Endothelial cell of umbilical vein (primary cell): ENCODE results near the gene SDSL. TPM values are rescaled to one million over a fixed set of nuclear protein-coding genes. Genes with fewer than 3 reads are reported as not detected.

Source experiments
- BruUV-seq: library from RNA; stranded (reverse); fragments of 400-500 nt; replicated peaks from 2 replicates; lab custom pipeline; 2021; lab: Mats Ljungman, UMichigan
- CTCF ChIA-PET: fragments of 300-600, 350-600 bp; sonication (Branson Sonifier 250); formaldehyde crosslinking; loops from one replicate; lab custom pipeline; 2021; ENCODE audit warnings: antibody characterized with exemption, inconsistent platforms; lab: Charles Lee
- POLR2A ChIA-PET: fragments of 300-600, 350-600 bp; sonication (Branson Sonifier 250); formaldehyde crosslinking; loops from one replicate; lab custom pipeline; 2021; ENCODE audit warnings: antibody characterized with exemption, inconsistent platforms; lab: Charles Lee
- DNase-seq: peaks from one replicate; pipeline ENCODE4 v3.0.0-alpha.2; 2011; ENCODE audit warnings: low read depth, low spot score
- FAIRE-seq: peaks from 2 replicates; lab custom pipeline; 2011; peaks lifted over from hg19 to GRCh38; lab: Jason Lieb, UNC
- H2AFZ ChIP-seq: 2 replicates; pipeline ENCODE4 v1.6.0; 2012; ENCODE audit warnings: low read depth, low read length, control low read depth, inconsistent platforms
- H3K27ac ChIP-seq: 2 replicates; pipeline ENCODE4 v1.5.1; 2011; ENCODE audit warnings: low read depth, mild to moderate bottlenecking, control low read depth, low read length, moderate library complexity; ENCODE audit not compliant: insufficient read depth
- H3K27me3 ChIP-seq, 2 experiments: 2 replicates each; pipeline versions ENCODE4 v1.6.0 to v1.6.1; 2011; ENCODE audit warnings: low read length in 2 of 2, mixed read lengths in 1 of 2; ENCODE audit not compliant: control insufficient read depth in 2 of 2, insufficient read depth in 2 of 2
- H3K36me3 ChIP-seq, 2 experiments: 2 replicates in 1 of 2; 3 replicates in 1 of 2; pipeline ENCODE4 v1.5.1; 2011; ENCODE audit warnings: low read length in 2 of 2, mild to moderate bottlenecking in 1 of 2, moderate library complexity in 1 of 2; ENCODE audit not compliant: control insufficient read depth in 2 of 2, insufficient read depth in 2 of 2; ENCODE audit errors: extremely low read depth in 1 of 2
- H3K4me1 ChIP-seq: 3 replicates; pipeline ENCODE4 v1.5.1; 2011; ENCODE audit warnings: mild to moderate bottlenecking, low read length; ENCODE audit not compliant: control insufficient read depth, insufficient read depth; ENCODE audit errors: extremely low read depth
- H3K4me2 ChIP-seq: 2 replicates; pipeline ENCODE4 v1.6.1; 2011; ENCODE audit warnings: low read length, control low read depth, mixed read lengths; ENCODE audit not compliant: insufficient read depth
- H3K4me3 ChIP-seq, 3 experiments: fragments of 200-600 bp in 1 of 3; sonication (generic), shearing (Covaris generic) in 1 of 3; replicated peaks in 1 of 3; 2 replicates each; pipeline ENCODE4 v1.5.1; 2011 to 2016; ENCODE audit warnings: control low read depth in 3 of 3, low read length in 3 of 3, mild to moderate bottlenecking in 2 of 3, inconsistent platforms in 1 of 3, low read depth in 1 of 3, moderate library complexity in 1 of 3; ENCODE audit not compliant: insufficient read depth in 1 of 3
- H3K79me2 ChIP-seq: 2 replicates; pipeline ENCODE4 v1.6.0; 2012; ENCODE audit warnings: low read length, inconsistent platforms; ENCODE audit not compliant: control insufficient read depth, insufficient read depth
- H3K9ac ChIP-seq: replicated peaks from 2 replicates; pipeline ENCODE3; 2011; ENCODE audit warnings: low read length, control low read depth; ENCODE audit not compliant: insufficient read depth; ENCODE audit errors: extremely low read depth
- H3K9me1 ChIP-seq: replicated peaks from 3 replicates; pipeline ENCODE4 v1.6.0; 2011; ENCODE audit warnings: mild to moderate bottlenecking, low read length; ENCODE audit not compliant: control insufficient read depth, insufficient read depth; ENCODE audit errors: extremely low read depth
- H3K9me3 ChIP-seq: replicated peaks from 2 replicates; pipeline ENCODE4 v1.5.1; 2012; ENCODE audit warnings: low read length, inconsistent platforms; ENCODE audit not compliant: control insufficient read depth, insufficient read depth
- H4K20me1 ChIP-seq: replicated peaks from 2 replicates; pipeline ENCODE3; 2011; ENCODE audit warnings: mild to moderate bottlenecking, low read length; ENCODE audit not compliant: control insufficient read depth, insufficient read depth; ENCODE audit errors: extremely low read depth
- CTCF ChIP-seq, 2 donors: IDR thresholded peaks; 1 replicate in 1 of 2; 2 replicates in 1 of 2; pipeline ENCODE4 v1.5.1; 2011; ENCODE audit warnings: low read length in 2 of 2, mild to moderate bottlenecking in 2 of 2, moderate library complexity in 2 of 2, control low read depth in 1 of 2, inconsistent platforms in 1 of 2, low read depth in 1 of 2; ENCODE audit not compliant: insufficient read depth in 1 of 2; ENCODE audit errors: extremely low read depth in 1 of 2
- GATA2 ChIP-seq: IDR thresholded peaks from 2 replicates; pipeline ENCODE4 v1.7.0; 2011; ENCODE audit warnings: low read depth, mild to moderate bottlenecking, moderate library complexity, mixed read lengths, low read length; ENCODE audit not compliant: insufficient read length, insufficient read depth
- JUN ChIP-seq: IDR thresholded peaks from 2 replicates; pipeline ENCODE4 v1.6.1; 2011; ENCODE audit warnings: borderline replicate concordance, low read depth; ENCODE audit not compliant: insufficient read length, insufficient read depth
- MAX ChIP-seq: IDR thresholded peaks from 2 replicates; pipeline ENCODE4 v1.6.1; 2011; ENCODE audit not compliant: insufficient read depth, insufficient read length
- MYC ChIP-seq: IDR thresholded peaks from one replicate; pipeline ENCODE4 v1.6.1; 2011; ENCODE audit warnings: mild to moderate bottlenecking, low read depth, low read length
- POLR2A ChIP-seq: IDR thresholded peaks from 2 replicates; pipeline ENCODE4 v1.6.1; 2012; ENCODE audit warnings: low read depth, mild to moderate bottlenecking, control low read depth, low read length
- POLR2AphosphoS5 ChIP-seq: IDR thresholded peaks from 2 replicates; pipeline ENCODE4 v1.6.1; 2012; ENCODE audit warnings: low read depth, mild to moderate bottlenecking, control low read depth, low read length, moderate library complexity; ENCODE audit not compliant: insufficient read depth
- dilution Hi-C: fragments of 300-500 bp; cut with MboI; formaldehyde crosslinking; loops from one replicate; pipeline ENCODE4 v1.15.0; 2019; ENCODE audit warnings: low sequenced_read_pairs; ENCODE audit not compliant: extremely low pct_ligation_motif_present
- intact Hi-C: fragments of 100-400 bp; cut with micrococcal nuclease; formaldehyde crosslinking; loops from one replicate; pipeline ENCODE4 v1.10.0; 2022
- polyA plus RNA-seq, 4 experiments: library from polyadenylated mRNA; depleted of rRNA in 3 of 4; stranded (reverse) in 3 of 4; unstranded in 1 of 4; fragments of >200 nt; gene quantifications; 2 replicates each; pipeline versions ENCODE4 v1.2.1 to v1.2.3, GENCODE V29; 2011 to 2012; ENCODE audit warnings: missing spikeins in 1 of 4
- total RNA-seq: library from RNA; stranded (reverse); gene quantifications from 2 replicates; pipeline ENCODE4 v1.2.3, GENCODE V29; 2021

The SDSL gene
- total and polyA plus RNA-seq, 2 donors (not counting 3 experiments of a cell fraction or from before 2014, with no cell fraction given): 5.7 to 16.9 TPM

- Histone ChIP-seq H3K4me3 (no peak overlapping the region), H3K36me3 (no peaks in the 10 kb centered on the region), H3K79me2 (no peaks in the 10 kb centered on the region), H2AFZ (no peak overlapping the region), H3K27ac (no peak overlapping the region), H3K27me3 (peaks cover 0 to 3% of the 10 kb centered on the region in 2 experiments), H3K9me1 (no peaks in the 10 kb centered on the region), H3K4me2 (no peak overlapping the region), H3K9ac (no peak overlapping the region), H3K9me3 (no peaks in the 10 kb centered on the region), H3K4me1 (no peaks in the 10 kb centered on the region), H4K20me1 (no peaks in the 10 kb centered on the region)
- FAIRE-seq (no peak), DNase-seq (no peak)
- intact Hi-C loops: no loop called here
- no TSS peak for BruUV-seq
- POLR2A ChIA-PET: no interaction called here
- TF ChIP-seq GATA2 (no peak), CTCF (IDR thresholded peaks at IDR 0.05; ENCODE audit: extremely low read depth in 1 of 2, insufficient read depth in 1 of 2, low read depth in 1 of 2, low read length in 2 of 2) (no peak), MYC (no peak), MAX (no peak), JUN (no peak), POLR2A (no peak), POLR2AphosphoS5 (no peak)
- dilution Hi-C loops: no loop called here
- CTCF ChIA-PET: interaction anchor here (1.5 to 6.3 kb wide), 2 partner anchors 21 to 22 kb away, joined by 3 to 42 read pairs; no protein-coding TSS in a partner anchor
These were observed 19.5 kb upstream of the SDSL start for GRCh38 chr12:113402586-113403260.
